ENCODE data around the gene PHEX. TPM values are rescaled to one million over a fixed set of nuclear protein-coding genes. Genes with fewer than 3 reads are reported as not detected.

PHEX gene
- total RNA-seq, 1 donor from 2014 or later, result 14.3 TPM

GRCh38 chrX:22021751-22022324, 10.3 kb upstream of the PHEX start:
- Mint-ChIP-seq H3K27ac (no peak overlapping the region), H3K27me3 (ENCODE audit: insufficient read depth) (no peaks in the 10 kb centered on the region), H3K4me1 (ENCODE audit: low read depth) (peaks cover 1% of the 10 kb centered on the region), H3K36me3 (ENCODE audit: low read depth) (no peaks in the 10 kb centered on the region), H3K9me3 (no peaks in the 10 kb centered on the region), H3K4me3 (no peak overlapping the region)
- DNase-seq (ENCODE audit: low spot score), result no peak
- intact Hi-C loops (cut with micrococcal nuclease), result no loop called here

GRCh38 chrX:22024577-22024976, 7.5 kb upstream of the PHEX start:
- Mint-ChIP-seq H3K36me3 (ENCODE audit: low read depth) (peaks cover 3% of the 10 kb centered on the region), H3K27ac (no peak overlapping the region), H3K27me3 (ENCODE audit: insufficient read depth) (no peaks in the 10 kb centered on the region), H3K4me3 (no peak overlapping the region), H3K9me3 (peaks cover 4% of the 10 kb centered on the region), H3K4me1 (ENCODE audit: low read depth) (peaks cover 11% of the 10 kb centered on the region)
- intact Hi-C loops (cut with micrococcal nuclease), result no loop called here
- no peak for DNase-seq (ENCODE audit: low spot score)

GRCh38 chrX:22025751-22026150, 6.4 kb upstream of the PHEX start:
- no peak overlapping the region for H3K27ac Mint-ChIP-seq
- peaks cover 4% of the 10 kb centered on the region for H3K9me3 Mint-ChIP-seq
- no peak overlapping the region for H3K4me3 Mint-ChIP-seq
- no peak for DNase-seq (ENCODE audit: low spot score)
- H3K36me3 Mint-ChIP-seq (ENCODE audit: low read depth), result peaks cover 3% of the 10 kb centered on the region
- no peaks in the 10 kb centered on the region for H3K27me3 Mint-ChIP-seq (ENCODE audit: insufficient read depth)
- intact Hi-C loops (cut with micrococcal nuclease), result loop anchor here (2.0 kb wide), 1 partner anchor 37 kb away; no protein-coding TSS in a partner anchor
- peaks cover 11% of the 10 kb centered on the region for H3K4me1 Mint-ChIP-seq (ENCODE audit: low read depth)

GRCh38 chrX:22026731-22027130, 5.4 kb upstream of the PHEX start:
- Mint-ChIP-seq H3K4me1 (ENCODE audit: low read depth) (peaks cover 11% of the 10 kb centered on the region), H3K27me3 (ENCODE audit: insufficient read depth) (no peaks in the 10 kb centered on the region), H3K27ac (no peak overlapping the region), H3K36me3 (ENCODE audit: low read depth) (peaks cover 3% of the 10 kb centered on the region), H3K9me3 (peaks cover 4% of the 10 kb centered on the region), H3K4me3 (no peak overlapping the region)
- DNase-seq (ENCODE audit: low spot score), result no peak
- intact Hi-C loops (cut with micrococcal nuclease), result loop anchor here (2.0 kb wide), 1 partner anchor 38 kb away; no protein-coding TSS in a partner anchor

- no peak for DNase-seq (ENCODE audit: low spot score)
- intact Hi-C loops (cut with micrococcal nuclease), result loop anchor here (1.0 to 2.0 kb wide), 2 partner anchors 28 to 56 kb away; no protein-coding TSS in a partner anchor
- Mint-ChIP-seq H3K4me3 (no peak overlapping the region), H3K36me3 (ENCODE audit: low read depth) (peaks cover 1% of the 10 kb centered on the region), H3K4me1 (ENCODE audit: low read depth) (peaks cover 21% of the 10 kb centered on the region), H3K9me3 (peaks cover 2% of the 10 kb centered on the region), H3K27ac (peak overlapping the region; percentile 63), H3K27me3 (ENCODE audit: insufficient read depth) (no peaks in the 10 kb centered on the region)
Observed at GRCh38 chrX:22032506-22032905, 381 bp downstream of the PHEX start.

- Mint-ChIP-seq H3K27me3 (ENCODE audit: insufficient read depth) (no peaks in the 10 kb centered on the region), H3K9me3 (no peaks in the 10 kb centered on the region), H3K4me1 (ENCODE audit: low read depth) (peaks cover 24% of the 10 kb centered on the region), H3K27ac (peak overlapping the region; percentile 63), H3K4me3 (peak overlapping the region; percentile 42), H3K36me3 (ENCODE audit: low read depth) (no peaks in the 10 kb centered on the region)
- intact Hi-C loops (cut with micrococcal nuclease), result loop anchor here (2.0 kb wide), 1 partner anchor 55 kb away; no protein-coding TSS in a partner anchor
- DNase-seq (ENCODE audit: low spot score), result no peak
Observed at GRCh38 chrX:22033818-22034217, 1.7 kb downstream of the PHEX start.

- Mint-ChIP-seq H3K36me3 (ENCODE audit: low read depth) (no peaks in the 10 kb centered on the region), H3K4me3 (no peak overlapping the region), H3K27me3 (ENCODE audit: insufficient read depth) (no peaks in the 10 kb centered on the region), H3K9me3 (no peaks in the 10 kb centered on the region), H3K4me1 (ENCODE audit: low read depth) (peaks cover 28% of the 10 kb centered on the region), H3K27ac (no peak overlapping the region)
- intact Hi-C loops (cut with micrococcal nuclease), result no loop called here
- no peak for DNase-seq (ENCODE audit: low spot score)
Observed at GRCh38 chrX:22035236-22035635, 3.1 kb downstream of the PHEX start.

- no peak overlapping the region for H3K4me3 Mint-ChIP-seq
- no peak for DNase-seq (ENCODE audit: low spot score)
- no peaks in the 10 kb centered on the region for H3K9me3 Mint-ChIP-seq
- H3K27ac Mint-ChIP-seq, result peak overlapping the region; percentile 72
- peaks cover 2% of the 10 kb centered on the region for H3K36me3 Mint-ChIP-seq (ENCODE audit: low read depth)
- H3K4me1 Mint-ChIP-seq (ENCODE audit: low read depth), result peaks cover 33% of the 10 kb centered on the region
- intact Hi-C loops (cut with micrococcal nuclease), result no loop called here
- no peaks in the 10 kb centered on the region for H3K27me3 Mint-ChIP-seq (ENCODE audit: insufficient read depth)
Observed at GRCh38 chrX:22037225-22037624, 5.1 kb downstream of the PHEX start.

- Mint-ChIP-seq H3K4me3 (peak overlapping the region; percentile 19), H3K36me3 (ENCODE audit: low read depth) (peaks cover 2% of the 10 kb centered on the region), H3K27me3 (ENCODE audit: insufficient read depth) (no peaks in the 10 kb centered on the region), H3K4me1 (ENCODE audit: low read depth) (peaks cover 30% of the 10 kb centered on the region), H3K9me3 (no peaks in the 10 kb centered on the region), H3K27ac (peak overlapping the region; percentile 72)
- intact Hi-C loops (cut with micrococcal nuclease), result no loop called here
- DNase-seq (ENCODE audit: low spot score), result no peak
Observed at GRCh38 chrX:22037911-22038537, 5.9 kb downstream of the PHEX start.

GRCh38 chrX:22039541-22039940, 7.4 kb downstream of the PHEX start:
- DNase-seq (ENCODE audit: low spot score), result no peak
- H3K27me3 Mint-ChIP-seq (ENCODE audit: insufficient read depth), result no peaks in the 10 kb centered on the region
- H3K36me3 Mint-ChIP-seq (ENCODE audit: low read depth), result peaks cover 7% of the 10 kb centered on the region
- H3K4me1 Mint-ChIP-seq (ENCODE audit: low read depth), result peaks cover 23% of the 10 kb centered on the region
- intact Hi-C loops (cut with micrococcal nuclease), result no loop called here
- no peaks in the 10 kb centered on the region for H3K9me3 Mint-ChIP-seq
- peak overlapping the region; percentile 12 for H3K4me3 Mint-ChIP-seq
- H3K27ac Mint-ChIP-seq, result no peak overlapping the region

- H3K9me3 Mint-ChIP-seq, result no peaks in the 10 kb centered on the region
- peak overlapping the region; percentile 12 for H3K4me3 Mint-ChIP-seq
- peaks cover 7% of the 10 kb centered on the region for H3K36me3 Mint-ChIP-seq (ENCODE audit: low read depth)
- peaks cover 23% of the 10 kb centered on the region for H3K4me1 Mint-ChIP-seq (ENCODE audit: low read depth)
- DNase-seq (ENCODE audit: low spot score), result no peak
- intact Hi-C loops (cut with micrococcal nuclease), result no loop called here
- no peaks in the 10 kb centered on the region for H3K27me3 Mint-ChIP-seq (ENCODE audit: insufficient read depth)
- H3K27ac Mint-ChIP-seq, result peak overlapping the region; percentile 69
Observed at GRCh38 chrX:22040184-22040583, 8.1 kb downstream of the PHEX start.

GRCh38 chrX:22041907-22042530, 9.9 kb downstream of the PHEX start:
- Mint-ChIP-seq H3K27ac (no peak overlapping the region), H3K27me3 (ENCODE audit: insufficient read depth) (no peaks in the 10 kb centered on the region), H3K9me3 (no peaks in the 10 kb centered on the region), H3K4me1 (ENCODE audit: low read depth) (peaks cover 22% of the 10 kb centered on the region), H3K4me3 (no peak overlapping the region), H3K36me3 (ENCODE audit: low read depth) (peaks cover 11% of the 10 kb centered on the region)
- intact Hi-C loops (cut with micrococcal nuclease), result no loop called here
- no peak for DNase-seq (ENCODE audit: low spot score)

- H3K4me1 Mint-ChIP-seq (ENCODE audit: low read depth), result peaks cover 11% of the 10 kb centered on the region
- intact Hi-C loops (cut with micrococcal nuclease), result no loop called here
- no peak overlapping the region for H3K4me3 Mint-ChIP-seq
- no peaks in the 10 kb centered on the region for H3K9me3 Mint-ChIP-seq
- H3K36me3 Mint-ChIP-seq (ENCODE audit: low read depth), result peaks cover 16% of the 10 kb centered on the region
- H3K27me3 Mint-ChIP-seq (ENCODE audit: insufficient read depth), result no peaks in the 10 kb centered on the region
- DNase-seq (ENCODE audit: low spot score), result no peak
- H3K27ac Mint-ChIP-seq, result no peak overlapping the region
Observed at GRCh38 chrX:22043872-22044271, 11.7 kb downstream of the PHEX start.

All from activated T-helper 1 cell treated with anti-CD3 and anti-CD28 coated beads, Interleukin-12 subunit alpha, Interleukin-12 subunit beta, Interleukin-2, Interleukin-4 antibody, amounts not matched to agents 30 ng/mL and 10 ng/mL and 1 ng/mL, durations not matched to agents 14 hours and 24 hours and 36 hours (primary cell).